D341Med (cell line): Measurements from ENCODE around the gene SDK1.

Source experiments
- DNase-seq: peaks from one replicate; pipeline ENCODE4 v3.0.0; 2012; ENCODE audit warnings: low spot score

Gene SDK1

DNA sequence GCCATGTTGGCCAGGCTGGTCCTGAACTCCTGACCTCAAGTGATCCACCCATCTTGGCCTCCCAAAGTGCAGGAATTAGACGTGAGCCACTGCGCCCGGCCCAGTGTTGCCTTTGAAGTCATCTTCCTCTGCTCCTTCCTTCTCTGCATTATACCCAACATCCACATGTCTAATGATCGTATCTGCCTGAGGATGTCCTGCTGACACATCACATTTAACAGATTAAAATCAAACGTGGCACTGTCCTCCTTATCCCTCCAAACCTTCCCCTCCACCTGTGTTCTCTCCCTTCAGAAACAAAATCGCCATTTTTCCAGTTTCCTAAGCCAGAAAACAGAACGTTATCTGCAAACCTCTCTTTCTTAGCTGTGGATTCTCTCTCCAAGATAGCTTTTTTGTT, 8.4 kb upstream of the SDK1 start:
- DNase-seq, result no peak

DNA sequence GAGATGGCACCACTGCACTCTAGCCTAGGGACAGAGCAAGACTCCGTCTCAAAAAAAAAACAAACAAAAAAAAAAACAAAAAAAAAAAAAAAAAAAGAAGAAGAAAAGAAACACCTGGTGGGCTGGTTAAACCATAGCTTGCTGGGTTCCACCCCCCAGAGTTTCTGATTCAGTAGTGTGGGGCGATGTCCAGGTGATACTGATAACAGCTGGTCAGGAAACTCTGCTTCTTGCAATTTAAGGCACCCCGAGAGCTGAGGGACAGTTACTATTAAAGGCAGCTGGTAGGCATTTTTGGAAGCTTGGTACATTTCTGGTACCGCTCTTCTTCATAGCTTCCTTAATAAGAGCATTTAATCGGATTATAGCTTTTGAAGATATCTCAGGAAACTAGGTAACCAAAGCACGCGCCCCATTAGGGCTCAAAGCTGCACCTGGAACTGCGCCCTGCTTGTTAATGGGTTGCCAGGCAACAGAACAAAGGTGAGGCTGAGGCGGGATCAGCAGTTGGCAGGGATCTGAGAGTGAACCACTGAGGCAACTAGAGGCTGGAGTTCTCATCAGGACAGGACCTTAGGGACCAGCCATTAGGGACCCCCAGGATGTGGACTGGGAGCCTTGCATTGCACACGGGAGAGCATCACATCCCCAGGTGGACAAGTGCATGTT, 6.5 kb upstream of the SDK1 start:
- no peak for DNase-seq

DNA sequence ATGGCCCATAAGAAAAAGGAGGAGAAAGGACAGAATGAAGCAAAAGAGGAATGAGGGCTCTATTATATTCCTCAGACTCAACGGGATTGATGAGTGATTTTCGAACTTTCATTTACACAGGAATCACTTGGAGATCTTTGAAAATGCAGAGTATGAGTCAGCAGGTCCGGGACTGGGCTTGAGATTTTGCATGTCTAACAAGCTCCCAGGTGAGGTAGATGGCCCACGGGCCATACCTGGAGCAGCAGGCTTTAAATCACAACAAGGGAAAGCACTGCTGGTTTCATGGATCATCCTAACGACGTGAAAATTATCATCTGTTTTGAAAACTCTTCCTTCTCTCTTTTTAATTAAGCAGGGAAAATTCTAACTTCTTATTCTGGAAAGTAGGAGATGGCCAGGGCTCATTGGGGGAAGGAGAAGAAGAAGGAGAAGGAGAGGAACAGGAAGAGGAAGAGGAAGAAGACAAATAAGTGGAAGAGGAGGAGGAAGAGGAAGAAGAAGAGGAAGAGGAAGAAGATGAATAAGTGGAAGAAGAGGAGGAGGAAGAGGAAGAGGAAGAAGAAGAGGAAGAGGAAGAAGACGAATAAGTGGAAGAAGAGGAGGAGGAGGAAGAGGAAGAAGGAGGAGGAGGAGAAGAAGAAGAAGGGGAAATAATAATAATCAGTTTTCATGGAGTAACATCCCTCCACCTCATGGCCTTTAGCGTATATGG, 3.8 kb upstream of the SDK1 start:
- DNase-seq, result no peak

DNA sequence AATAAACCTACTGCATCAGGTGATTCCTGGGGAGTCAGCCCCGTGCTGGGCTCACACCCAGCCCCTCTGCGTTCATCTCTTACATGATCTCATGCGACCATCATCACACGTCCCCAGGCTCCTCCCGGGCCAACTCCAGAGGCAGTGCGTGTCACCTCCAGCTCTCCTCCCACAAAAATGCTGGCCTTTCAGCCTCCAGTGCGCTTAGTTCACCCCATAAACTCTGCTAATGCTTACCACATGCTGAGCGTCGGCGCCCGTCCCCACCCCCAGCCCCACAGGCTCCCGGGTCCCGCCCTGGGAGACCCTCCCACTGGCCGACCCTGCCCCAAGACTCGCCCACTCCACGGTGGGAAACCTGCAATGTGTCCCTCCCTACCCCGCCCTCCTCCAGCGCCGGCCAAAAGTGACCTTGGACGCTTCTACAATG, 816 bp upstream of the SDK1 start:
- DNase-seq, result peak; percentile 21

DNA sequence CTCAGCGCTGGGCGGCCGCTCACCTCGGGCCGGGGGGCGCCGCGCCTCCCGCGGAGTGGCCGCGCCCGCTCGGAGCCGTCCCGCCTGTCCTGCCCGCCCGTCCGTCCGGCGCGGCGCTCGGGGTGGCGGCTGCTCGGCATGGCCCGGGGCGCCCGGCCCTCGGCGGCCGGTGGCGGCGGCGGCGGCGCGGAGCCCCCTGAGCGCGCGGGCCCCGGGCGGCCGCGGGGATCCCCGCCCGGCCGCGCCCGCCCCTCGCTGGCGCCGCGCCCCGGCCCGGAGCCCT, 338 bp downstream of the SDK1 start:
- DNase-seq, result peak; percentile 62

DNA sequence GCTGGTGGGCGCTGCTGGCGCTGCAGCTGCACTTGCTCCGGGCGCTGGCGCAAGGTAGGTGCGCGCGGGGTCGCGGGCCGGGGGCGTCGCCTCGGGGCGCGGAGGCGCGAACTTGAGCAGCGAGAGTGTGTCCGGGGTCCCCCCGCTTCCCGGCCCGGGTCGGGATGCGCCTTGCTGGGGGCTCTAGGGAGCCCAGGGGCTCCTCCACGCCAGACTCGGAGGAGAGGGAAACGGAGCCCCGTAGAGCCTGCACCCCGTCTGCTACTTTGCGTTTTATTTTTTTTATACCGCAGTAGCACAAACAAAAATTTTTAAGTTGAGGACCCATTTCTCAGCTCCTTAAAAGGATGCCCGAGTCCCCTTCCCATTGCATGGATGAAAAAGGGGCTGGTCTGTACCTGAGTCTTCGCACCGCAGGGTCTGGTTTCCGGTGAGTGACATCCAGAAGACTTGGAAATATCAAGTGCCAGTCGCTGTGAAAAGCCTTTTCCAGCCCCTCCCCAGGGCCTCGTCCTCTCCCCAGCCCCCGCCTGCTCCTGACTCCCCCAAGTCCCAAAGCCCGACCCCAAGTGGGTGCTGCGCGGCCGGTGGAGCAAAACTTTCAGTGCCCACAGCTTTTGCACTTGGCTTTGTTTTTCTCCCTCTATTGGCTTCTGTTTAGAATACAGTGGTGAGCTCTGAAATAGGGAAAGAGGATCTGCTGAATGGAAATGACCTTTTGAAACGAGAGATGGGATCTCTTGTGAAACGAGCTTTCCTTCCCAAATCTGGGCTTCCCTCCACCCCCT, 973 bp downstream of the SDK1 start:
- DNase-seq, result peak; percentile 30

DNA sequence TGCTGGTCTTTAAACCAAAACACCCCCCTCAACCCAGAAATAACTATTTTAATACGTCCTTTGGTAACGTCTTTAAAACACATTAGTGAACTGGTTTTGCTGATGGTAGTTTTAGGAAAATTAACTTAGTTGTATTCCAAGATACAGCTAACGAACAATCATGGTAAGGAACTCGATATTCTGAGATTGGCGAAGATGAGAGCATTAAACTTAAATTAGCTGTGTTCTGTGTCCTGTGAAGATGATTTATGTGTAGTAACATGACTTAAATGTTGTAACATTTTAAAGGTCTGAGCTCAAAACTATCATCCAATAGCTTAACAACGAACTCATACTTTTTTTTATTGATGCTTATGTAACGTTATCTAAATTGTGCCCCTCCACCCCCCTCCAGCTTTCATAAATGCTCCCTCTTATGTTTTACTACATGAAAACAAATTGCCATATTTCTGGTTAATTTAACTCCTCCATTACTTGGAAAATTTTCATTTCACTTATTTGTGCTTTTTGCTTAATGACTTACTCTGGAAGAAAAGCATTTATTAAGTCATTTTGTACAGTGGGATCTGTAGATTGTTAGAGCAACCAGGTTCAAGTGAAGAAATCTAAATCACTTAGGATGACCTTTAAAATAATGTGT, 1.7 kb downstream of the SDK1 start:
- DNase-seq, result no peak

DNA sequence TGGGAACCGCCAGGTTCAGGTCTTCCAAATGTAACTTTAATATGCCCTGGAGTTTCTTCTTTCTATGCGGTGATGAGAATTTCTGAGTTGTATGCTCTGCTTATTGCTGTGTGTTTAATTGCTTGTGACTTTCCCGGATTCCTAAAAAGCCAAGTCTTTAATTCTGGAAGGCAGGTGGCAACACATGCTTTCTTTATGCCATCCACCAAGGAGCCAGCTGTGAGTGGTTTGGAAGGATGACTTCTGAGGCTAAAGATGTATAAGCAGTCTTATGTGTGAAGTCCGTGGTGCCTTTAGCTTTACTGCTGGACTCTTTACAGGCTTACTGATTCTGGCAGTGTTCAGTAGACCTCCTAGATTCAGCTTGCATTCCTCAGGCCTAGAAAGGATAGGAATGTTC, 3.1 kb downstream of the SDK1 start:
- DNase-seq, result no peak

DNA sequence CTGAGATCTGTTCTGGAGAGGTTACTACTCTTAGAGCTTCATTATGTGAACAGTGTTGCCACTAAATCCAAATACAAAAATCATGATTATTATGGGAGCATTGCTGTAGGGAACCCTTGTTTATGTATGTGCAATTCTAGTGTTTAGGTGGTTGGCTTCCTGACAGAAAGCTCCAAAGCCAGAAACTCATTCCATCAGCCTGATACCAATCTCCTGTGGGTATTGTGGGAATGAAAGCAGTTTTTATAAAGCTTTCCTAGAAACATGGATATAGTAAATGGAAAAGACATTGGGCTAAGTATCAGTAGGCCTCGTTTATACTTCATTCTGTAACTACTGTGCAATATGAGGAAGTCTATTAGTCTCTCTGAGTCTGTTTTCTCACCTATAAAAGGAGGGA, 6.4 kb downstream of the SDK1 start:
- no peak for DNase-seq

DNA sequence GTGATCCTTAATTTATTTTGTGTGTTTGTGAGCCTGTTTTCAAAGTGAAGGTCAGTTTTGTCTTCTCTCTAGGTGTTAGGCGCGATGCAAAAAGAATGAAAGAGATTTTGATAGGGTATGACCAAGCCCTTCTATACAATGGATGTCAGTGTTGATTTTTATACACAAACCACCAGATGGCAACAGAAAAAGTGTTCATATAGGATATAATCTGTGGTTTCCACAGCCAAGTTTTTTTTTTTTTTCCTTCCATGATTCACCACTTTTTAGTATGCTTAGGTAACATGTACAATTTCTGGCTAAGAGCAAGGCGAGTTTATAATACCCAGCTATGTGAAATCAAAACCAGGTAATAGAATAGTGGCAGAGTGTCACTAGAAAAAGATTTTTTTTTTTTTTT, 8.1 kb downstream of the SDK1 start:
- no peak for DNase-seq

DNA sequence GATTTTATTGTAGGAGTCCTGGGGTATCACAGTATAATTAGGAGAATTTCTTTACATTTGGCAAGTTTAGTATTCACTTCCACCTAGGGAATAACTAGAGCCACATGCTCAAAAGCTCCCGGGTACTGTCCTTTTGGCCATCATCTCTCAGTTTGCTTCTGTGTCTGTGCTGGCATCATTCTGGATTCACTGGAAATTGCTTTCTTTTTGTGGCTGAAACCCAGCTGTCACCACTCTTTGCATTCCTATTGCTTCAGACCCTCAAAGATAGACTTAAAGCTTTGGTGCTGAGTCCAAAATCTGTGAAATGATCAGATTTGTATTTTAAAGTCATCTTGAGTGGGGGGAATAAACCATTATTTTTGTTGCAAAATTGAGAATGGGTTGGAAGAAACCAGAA, 8.9 kb downstream of the SDK1 start:
- DNase-seq, result no peak

DNA sequence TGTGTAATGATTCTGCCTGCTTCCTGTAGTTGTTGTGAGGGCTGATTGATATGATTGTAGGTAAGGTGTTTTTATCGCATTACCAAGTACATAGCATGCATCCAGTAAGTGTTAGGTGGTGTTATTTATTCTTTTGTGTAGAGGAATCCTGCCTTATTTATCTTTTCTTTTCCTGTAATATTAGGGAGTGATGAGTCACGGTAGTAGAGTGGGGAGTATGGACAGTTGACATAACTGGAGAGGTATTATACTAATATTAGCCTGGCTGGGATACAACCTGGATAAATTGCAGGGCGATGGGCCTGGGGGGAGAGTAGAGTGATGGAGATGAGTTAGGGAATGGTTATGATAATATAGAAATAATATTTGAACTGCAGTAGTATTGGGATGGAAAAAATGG, 9.8 kb downstream of the SDK1 start:
- DNase-seq, result no peak

DNA sequence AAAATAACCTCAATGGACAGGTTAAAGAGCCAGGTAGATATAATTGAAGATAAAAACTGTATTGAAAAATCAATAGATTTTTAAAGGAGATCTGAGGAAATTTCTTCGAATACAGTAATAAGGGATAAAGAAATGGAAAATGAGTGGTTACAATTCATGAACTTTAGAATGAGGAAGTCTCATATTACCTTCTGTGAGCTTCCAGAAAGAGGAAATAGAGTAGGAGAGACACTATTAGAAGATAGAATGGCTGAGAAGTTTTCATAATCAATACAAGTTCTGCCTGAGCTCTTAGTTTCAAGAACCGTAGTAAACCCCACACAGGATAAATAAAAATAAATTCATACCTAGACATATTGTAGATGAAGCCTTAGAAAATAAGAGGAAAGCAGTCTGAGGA, 11.5 kb downstream of the SDK1 start:
- no peak for DNase-seq

DNA sequence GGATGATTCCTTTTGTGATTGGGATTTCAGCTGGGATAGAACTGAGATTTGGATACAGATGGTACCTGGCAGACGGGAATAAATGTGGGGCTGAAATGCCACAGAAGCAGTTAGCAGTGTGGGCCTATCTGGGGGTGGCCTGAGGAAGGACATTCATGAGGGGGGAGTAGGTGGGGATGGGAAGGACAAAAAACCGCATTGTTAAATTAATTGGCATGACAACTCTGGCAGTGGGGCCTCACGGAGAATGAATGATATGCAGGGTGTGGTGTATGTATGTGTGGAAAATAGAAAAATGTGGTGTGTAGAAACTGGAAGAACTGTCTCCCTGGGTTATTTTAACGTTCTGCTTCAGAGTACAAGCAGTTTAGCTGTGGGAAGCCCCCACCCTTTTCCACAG, 17.8 kb downstream of the SDK1 start:
- no peak for DNase-seq

DNA sequence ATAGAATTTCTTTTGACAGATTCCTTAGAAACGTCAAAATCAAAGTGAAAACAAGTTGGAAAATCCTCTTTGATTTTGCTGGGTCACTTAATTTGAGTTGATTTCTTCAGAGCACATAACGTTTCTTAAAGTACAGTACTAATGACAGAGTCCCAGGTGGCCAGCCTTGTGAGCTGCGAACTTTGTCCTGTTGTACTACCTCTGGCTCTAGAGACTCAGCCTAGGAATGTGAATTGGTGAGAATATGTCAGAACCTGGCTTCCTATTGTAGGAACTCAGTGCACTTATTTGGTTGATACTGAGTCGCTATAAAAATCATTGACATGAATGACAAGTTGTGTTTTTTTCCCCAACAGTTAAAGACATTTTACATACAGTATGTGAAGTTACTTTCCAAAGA, 20.2 kb downstream of the SDK1 start:
- DNase-seq, result no peak

DNA sequence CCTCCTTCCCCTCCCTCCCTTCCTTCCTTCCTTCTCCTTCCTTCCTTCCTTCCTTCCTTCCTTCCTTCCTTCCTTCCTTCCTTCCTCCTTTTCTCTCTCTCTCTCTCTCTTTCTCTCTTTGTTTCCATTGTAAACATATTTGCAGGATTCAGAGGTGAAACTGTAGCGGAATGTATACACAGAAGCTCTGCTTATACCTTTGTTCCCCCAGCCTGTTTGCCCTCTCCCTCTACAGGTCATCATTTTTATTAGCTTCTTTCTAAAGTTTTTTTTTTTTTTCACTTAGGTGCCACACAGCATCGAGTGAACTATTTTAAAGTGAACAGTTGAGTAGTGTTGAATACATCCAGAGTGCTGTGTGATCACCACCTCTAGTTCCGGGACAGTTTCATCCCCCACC, 20.7 kb downstream of the SDK1 start:
- no peak for DNase-seq

DNA sequence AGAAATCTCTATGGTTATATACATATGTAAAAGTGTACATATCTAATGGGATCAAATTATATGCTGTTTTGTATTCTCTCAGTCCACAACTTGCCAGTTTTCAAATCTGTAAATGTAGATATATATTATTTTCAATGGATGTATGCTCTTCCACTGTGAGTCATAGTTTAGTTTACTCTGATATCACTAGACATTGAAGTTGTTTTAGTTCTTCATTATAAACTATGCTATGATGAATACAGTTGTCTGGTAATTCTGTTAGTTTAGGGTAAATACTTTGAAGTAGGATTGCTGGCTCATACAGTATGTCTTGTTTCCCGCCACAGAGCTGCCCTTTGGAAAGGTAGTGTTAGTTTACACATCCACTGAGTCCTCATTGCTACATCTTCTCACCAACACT, 25.2 kb downstream of the SDK1 start:
- no peak for DNase-seq

DNA sequence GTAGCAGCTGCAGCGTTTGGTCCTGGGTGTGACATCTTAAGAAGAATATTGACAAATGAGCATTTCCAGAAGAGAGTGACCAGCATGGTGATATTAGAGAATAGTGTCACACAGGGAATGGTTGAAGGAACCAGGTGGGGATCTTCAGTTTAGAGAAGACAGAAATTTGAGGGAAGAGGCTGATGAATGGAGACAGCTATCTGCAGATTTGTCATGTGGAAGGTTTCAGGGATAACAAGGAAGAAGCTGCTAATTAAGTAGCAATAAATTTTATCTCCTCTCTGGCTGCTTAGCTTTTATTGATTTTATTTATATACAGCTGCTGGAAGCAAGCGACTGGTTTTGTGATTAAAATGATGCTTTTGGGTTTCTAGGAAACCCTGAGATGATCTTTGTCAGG, 26.0 kb downstream of the SDK1 start:
- no peak for DNase-seq

DNA sequence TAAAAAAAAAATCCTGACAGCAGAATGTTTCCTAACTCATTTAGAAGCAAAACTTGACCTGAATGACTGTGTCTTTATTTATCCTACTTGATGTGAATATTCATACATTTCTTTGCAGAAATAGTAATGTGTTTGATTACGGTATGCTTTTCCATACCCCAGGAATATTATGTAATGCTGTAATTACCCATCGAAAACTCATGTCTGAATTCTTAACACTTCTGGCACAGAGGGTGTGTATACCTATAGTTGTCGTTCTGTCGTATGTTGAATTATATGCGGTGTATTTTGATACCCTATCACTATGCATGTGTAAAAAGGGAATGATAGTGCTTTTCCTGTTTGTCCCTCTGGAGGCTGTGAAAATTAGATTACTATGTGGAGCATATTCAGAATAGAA, 26.6 kb downstream of the SDK1 start:
- no peak for DNase-seq

DNA sequence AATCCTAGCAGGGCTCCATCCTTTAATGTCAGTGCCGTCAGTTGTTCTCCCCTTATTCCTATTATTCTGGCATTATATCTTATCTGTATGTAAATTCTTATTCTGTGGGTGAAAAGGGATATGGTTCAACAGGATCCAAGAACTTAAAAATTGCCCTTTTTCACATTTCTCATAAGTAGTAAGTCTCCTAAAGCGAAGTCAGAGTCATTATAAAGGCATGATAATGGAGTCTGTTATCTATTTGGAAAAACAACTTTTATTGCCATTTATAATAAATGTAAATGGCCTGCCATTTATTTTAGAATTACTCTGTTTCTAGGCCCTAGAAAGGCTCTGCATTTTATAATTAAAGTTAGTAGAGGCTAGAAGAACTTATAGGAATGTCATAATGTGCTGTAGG, 31.3 kb downstream of the SDK1 start:
- no peak for DNase-seq

DNA sequence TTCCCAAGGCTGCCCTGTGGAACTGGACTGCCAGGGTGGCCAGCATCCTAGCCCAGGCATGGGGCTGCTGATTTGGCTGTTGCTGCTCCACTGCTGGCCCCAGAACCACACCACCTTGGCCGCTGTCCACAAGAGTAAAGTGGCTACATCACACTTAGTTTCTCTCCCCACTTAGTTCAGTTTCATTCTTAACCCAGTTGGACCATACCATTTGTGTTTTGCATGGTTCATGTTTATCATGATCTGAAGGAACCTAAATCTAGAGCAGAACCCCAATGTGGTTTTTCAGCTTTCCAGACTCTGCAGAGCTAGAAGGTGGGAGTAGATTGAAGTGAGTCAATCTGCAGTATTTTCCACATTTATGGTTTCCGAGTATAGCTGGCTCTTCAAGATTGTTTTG, 32.8 kb downstream of the SDK1 start:
- DNase-seq, result no peak

DNA sequence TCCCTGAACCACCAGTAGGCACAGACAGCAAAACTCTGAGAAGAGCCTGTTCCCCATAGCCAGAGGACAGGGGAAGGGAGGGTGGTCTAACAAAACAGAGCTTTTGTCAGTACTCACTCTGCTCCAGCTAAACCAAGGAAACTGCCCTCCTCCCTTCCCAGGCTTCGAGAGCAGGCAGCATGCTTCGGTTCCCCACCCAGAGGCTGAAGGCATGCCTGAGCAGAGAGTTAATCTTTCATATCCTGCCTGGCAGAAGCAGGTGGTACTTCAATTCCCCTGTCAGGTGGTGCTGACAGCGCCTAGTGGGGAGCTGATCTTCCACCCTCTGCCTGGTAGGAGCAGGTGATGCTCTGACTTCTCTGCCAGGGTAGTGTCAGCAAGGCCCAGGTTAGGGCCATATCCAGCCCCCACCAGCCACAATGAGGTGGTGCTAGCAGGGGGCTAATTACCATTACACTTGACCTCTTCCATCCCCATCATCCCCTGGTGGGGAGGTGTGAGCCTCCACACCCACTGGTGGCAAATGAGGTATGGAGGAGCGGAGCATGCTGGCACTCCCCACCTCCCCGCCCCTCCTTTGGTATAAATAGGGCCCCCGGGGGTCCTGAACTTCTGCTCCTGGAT, 35.1 kb downstream of the SDK1 start:
- DNase-seq, result no peak

DNA sequence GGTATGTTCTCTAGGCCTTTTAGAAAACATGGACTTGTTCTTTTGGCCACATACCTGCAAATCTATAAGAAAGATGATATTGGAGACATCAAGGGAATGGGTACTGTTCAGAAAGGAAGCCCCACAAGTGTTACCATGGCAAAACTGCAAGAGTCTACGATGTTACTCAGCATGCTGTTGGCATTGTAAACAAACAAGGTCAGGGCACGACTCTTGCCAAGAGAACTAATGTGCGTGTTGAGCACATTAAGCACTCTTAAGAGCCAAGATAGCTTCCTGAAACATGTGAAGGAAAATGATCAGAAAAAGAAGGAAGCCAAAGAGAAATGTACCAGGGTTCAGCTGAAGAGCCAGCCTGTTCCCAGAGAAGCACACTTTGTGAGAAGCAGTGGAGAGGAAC, 37.1 kb downstream of the SDK1 start:
- DNase-seq, result no peak
